Lower leg skin (tissue), 3 donors: ENCODE data around the gene ABCC8.

Experiments
- POLR2A ChIP-seq, 2 donors: fragments of 450-650 bp; IDR thresholded peaks; one replicate each; pipeline ENCODE4 v1.6.1; 2016 to 2017; ENCODE audit warnings: antibody characterized with exemption in 2 of 2, mild to moderate bottlenecking in 1 of 2, moderate library complexity in 1 of 2
- TF ChIP-seq, protein P1 (sequence below), 3 donors: fragments of 450-650 bp; IDR thresholded peaks; one replicate each; pipeline ENCODE4 v1.5.1; 2016; ENCODE audit warnings: antibody characterized with exemption in 3 of 3, mild to moderate bottlenecking in 3 of 3, moderate library complexity in 2 of 3

DNA sequence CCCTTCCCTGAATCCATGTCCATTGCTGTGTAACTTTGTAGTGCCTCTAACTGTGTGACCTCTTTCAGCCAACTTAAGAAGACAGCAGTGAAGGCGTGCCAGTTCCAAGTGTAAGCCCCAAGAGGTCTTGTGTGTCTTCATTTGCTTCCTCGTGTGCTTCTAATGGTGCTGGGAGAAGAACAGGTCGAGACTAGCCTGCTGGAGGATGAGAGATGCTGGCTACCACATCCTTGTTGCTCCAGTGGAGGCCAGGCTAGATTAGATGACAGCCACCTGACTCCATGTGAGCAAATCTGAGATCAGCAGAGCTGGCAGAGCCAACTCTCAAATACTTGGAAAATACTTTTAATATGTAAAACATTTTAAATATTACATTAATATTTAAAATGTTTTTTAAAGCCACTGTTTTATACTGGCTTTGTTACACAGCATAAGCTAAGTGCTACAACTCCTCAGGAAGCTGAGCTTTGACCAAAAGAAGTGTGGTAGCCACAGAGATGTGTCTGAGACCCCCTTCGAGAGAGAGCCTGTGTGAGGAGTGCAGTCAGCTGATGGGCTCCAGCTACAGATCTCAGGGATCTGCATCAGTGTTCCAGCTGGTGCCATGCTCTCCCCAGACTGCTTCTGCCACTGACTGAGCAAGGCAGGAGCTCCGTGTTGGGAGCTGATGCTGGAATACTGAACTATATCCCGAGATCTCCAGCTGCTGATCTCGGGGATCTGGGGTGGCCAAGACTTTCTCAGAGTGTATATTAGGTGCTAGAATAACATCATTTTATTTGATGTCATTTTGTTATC lies 97.1 kb downstream of the ABCC8 start:
- TF ChIP-seq, protein P1, sequence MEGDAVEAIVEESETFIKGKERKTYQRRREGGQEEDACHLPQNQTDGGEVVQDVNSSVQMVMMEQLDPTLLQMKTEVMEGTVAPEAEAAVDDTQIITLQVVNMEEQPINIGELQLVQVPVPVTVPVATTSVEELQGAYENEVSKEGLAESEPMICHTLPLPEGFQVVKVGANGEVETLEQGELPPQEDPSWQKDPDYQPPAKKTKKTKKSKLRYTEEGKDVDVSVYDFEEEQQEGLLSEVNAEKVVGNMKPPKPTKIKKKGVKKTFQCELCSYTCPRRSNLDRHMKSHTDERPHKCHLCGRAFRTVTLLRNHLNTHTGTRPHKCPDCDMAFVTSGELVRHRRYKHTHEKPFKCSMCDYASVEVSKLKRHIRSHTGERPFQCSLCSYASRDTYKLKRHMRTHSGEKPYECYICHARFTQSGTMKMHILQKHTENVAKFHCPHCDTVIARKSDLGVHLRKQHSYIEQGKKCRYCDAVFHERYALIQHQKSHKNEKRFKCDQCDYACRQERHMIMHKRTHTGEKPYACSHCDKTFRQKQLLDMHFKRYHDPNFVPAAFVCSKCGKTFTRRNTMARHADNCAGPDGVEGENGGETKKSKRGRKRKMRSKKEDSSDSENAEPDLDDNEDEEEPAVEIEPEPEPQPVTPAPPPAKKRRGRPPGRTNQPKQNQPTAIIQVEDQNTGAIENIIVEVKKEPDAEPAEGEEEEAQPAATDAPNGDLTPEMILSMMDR (IDR thresholded peaks at IDR 0.05), result no peak
- TF ChIP-seq POLR2A (IDR thresholded peaks at IDR 0.05), result no peak
